GM19239 (cell line): ENCODE data around the gene SSTR5.
"Not testable (repeated sequence)": the region's sequence is repeated elsewhere in the genome, so short reads cannot be mapped to it uniquely, and the experiment has no call there.

Source experiments
- DNase-seq: peaks from one replicate; pipeline ENCODE4 v3.0.0; 2011; ENCODE audit warnings: low spot score; ENCODE audit not compliant: insufficient read length
- FAIRE-seq: peaks from 2 replicates; lab custom pipeline; 2011; peaks lifted over from hg19 to GRCh38; lab: Jason Lieb, UNC

Gene SSTR5

GRCh38 chr16:1070864-1071408 lies 1.6 kb upstream of the SSTR5 start:
- FAIRE-seq: no peak
- no peak for DNase-seq

- FAIRE-seq (no peak), DNase-seq (no peak)
Observed at GRCh38 chr16:1071561-1072225, 854 bp upstream of the SSTR5 start.

- FAIRE-seq (no peak), DNase-seq (no peak)
Observed at GRCh38 chr16:1073262-1073558, 663 bp downstream of the SSTR5 start.

- FAIRE-seq (no peak), DNase-seq (no peak)
Observed at GRCh38 chr16:1073566-1074378, 1.2 kb downstream of the SSTR5 start.

- FAIRE-seq: no peak
Observed at GRCh38 chr16:1074379-1074649, 1.8 kb downstream of the SSTR5 start.

GRCh38 chr16:1075546-1075945 lies 3.0 kb downstream of the SSTR5 start:
- FAIRE-seq: no peak
- DNase-seq: no peak

More at GRCh38 chr16:1074379-1074649, 1.8 kb downstream of the SSTR5 start:
- DNase-seq: no peak

GRCh38 chr16:1076801-1077576 lies 4.4 kb downstream of the SSTR5 start:
- DNase-seq: no peak
- FAIRE-seq: no peak

- DNase-seq: no peak
- FAIRE-seq: no peak
Observed at GRCh38 chr16:1077877-1078578, 5.5 kb downstream of the SSTR5 start.

GRCh38 chr16:1078579-1079021 lies 6.1 kb downstream of the SSTR5 start:
- no peak for FAIRE-seq
- DNase-seq: no peak

GRCh38 chr16:1079341-1079740 lies 6.8 kb downstream of the SSTR5 start:
- no peak for DNase-seq
- FAIRE-seq: no peak

- FAIRE-seq (no peak), DNase-seq (no peak)
Observed at GRCh38 chr16:1079786-1080525, 7.4 kb downstream of the SSTR5 start.

- FAIRE-seq: no peak
- DNase-seq: no peak
Observed at GRCh38 chr16:1080801-1081733, 8.5 kb downstream of the SSTR5 start.

- no peak for FAIRE-seq
Observed at GRCh38 chr16:1081734-1082265, 9.3 kb downstream of the SSTR5 start.

GRCh38 chr16:1082266-1082951 lies 9.9 kb downstream of the SSTR5 start:
- no peak for FAIRE-seq
- DNase-seq: no peak

More at GRCh38 chr16:1081734-1082265, 9.3 kb downstream of the SSTR5 start:
- no peak for DNase-seq

GRCh38 chr16:1082952-1083675 lies 10.6 kb downstream of the SSTR5 start:
- no peak for FAIRE-seq
- no peak for DNase-seq

- no peak for DNase-seq
- FAIRE-seq: no peak
Observed at GRCh38 chr16:1084971-1085370, 12.4 kb downstream of the SSTR5 start.

GRCh38 chr16:1086443-1086842 lies 13.9 kb downstream of the SSTR5 start:
- FAIRE-seq, DNase-seq: not testable (repeated sequence)
